GM18519 (cell line): ENCODE results near the gene NTF4.

Source experiments
- ATAC-seq: cut with Tn5 transposase; IDR thresholded peaks from one replicate; pipeline ENCODE4 v1.9.1; 2021; ENCODE audit warnings: mild to moderate bottlenecking, moderate library complexity; ENCODE audit not compliant: unreplicated experiment, low FRiP score

NTF4 gene, protein sequence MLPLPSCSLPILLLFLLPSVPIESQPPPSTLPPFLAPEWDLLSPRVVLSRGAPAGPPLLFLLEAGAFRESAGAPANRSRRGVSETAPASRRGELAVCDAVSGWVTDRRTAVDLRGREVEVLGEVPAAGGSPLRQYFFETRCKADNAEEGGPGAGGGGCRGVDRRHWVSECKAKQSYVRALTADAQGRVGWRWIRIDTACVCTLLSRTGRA

DNA sequence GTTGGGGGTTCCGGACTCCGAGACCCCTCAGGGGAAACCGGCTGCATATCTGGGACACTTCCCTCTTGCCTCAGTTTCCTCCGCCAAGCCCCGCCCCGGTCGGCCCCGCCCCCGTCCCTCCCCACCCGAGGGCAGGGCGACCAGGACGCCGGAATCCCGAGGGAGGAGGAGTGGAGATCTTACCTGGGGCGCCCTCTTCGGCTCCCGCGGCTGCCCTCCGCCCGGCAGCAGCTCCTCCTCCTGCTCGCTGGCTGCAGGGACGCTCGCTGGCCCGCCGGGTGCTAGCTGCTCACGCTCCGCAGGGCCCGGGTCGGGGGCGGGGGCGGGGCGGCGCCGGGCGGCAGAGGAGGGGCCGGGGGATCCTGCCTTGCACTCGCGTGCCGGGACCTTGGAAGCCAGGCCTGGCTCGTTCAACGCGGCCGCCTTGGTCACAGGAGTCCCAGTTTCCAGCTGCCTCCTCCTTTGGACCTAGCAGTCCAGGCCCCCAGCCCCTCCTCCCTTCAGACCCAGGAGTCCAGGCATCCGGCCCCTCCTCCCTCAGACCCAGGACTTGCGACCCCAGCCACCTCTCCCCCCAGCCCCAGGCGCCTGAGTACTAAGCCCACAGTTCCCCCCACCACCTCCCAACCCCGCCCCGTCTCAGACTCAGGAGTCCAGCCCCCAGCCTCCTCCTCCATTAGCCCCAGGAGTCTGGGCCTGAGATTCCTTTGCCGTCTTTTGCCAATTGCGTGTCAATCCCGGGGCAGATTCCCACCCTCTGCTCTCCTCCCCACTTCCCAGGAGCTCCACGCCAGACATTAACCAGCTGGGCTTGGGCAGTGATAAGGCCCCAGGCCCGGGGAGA lies at the start of gene NTF4:
Gene NTF4 (minus strand): TSS at position 51 of the 844 bp plus-strand sequence. CDS start 2,821 bp downstream, outside the sequence.
- no peak for ATAC-seq

DNA sequence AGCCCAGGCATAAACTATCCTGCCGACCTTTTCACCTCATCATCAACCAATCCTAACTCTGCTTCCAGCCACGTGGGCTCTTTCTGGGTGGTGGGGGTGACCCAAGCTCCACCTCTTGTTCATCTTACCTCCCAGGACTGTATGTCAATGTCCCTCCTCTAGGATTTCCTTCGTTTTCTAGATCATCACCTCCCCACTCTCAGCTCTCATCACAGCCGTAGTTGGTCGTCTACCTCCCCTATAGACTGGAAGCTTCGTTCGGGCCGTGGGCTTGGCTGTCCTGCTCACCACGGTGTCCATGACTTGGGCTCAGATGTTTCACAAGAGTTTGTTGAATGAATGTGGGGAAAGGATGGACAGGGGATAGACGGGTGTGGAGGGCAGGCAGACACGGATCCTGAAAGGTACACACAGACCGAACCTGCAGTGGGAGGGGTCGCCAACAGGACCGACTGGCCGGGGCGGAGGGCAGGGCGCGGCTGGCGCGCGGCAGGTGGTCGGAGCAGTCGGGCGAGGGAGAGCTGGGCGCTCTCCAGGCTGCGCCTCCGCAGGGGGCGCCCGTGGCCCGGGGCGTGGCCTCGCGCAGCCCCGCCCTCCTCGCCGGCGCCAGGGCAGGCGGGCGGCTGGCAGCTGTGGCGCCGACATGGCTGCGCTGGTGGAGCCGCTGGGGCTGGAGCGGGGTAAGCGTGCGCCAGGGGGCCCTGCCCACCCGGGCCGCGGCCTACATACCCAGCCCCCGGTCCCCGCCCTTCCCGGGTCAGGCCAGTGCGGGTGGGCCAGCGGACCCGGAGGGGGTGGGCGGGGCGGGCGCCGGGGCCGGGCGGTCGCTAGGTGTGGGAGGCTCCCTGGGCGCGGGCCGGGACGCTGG lies 49.4 kb upstream of the NTF4 start, which contains the start of gene LIN7B:
Gene LIN7B (plus strand): TSS at position 609 of the 868 bp plus-strand sequence. CDS start 35 bp downstream, at position 644.
- ATAC-seq: peak; percentile 43

DNA sequence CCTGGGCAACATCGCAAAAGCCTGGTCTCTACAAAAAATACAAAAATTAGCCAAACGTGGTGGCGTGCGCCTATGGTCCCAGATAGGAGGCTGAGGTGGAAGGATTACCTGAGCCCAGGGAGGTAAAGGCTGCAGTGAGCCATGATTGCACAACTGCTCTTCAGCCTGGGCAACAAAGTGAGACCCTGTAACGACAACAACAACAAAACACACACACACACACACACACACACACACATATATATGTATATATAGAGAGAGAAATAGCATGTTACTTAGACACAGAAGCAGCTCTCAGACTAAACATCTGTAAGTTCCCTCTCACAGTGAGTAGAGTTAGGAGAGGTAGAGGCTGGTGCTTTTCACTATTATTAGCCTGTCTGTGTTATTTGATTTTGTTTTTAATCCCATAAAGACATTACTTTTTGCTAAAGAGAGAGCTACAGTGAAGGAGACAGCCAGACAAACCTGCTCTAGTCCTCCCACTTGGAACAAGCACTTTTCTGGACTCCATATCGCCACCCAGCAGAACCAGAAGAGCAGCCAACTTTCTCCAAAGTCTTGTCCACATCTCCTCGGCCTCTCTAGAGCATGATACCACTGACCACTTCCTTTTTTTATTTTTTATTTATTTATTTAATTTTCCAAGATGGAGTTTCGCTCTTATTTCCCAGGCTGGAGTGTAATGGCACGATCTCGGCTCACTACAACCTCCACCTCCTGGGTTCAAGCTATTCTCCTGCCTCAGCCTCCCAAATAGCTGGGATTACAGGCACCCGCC lies 46.8 kb upstream of the NTF4 start:
- ATAC-seq: no peak

DNA sequence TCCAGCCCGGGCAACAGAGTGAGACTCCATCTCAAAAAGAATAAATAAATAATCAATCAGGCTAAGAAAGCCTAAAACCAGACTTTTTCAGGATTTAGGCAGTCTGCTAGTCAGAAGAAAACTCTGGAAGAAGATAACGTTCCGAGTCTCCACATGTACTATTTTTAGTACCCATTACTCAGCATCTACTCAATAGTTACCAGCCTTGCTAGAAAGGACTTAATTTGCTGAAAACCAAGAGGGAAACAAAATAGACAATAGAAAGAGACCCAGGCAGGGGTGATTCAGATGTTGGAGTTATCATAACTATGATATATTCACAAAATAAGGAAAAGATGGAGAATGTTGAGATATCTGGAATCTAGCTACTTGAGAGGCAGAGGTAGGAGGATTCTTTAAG lies 45.9 kb upstream of the NTF4 start:
- no peak for ATAC-seq

DNA sequence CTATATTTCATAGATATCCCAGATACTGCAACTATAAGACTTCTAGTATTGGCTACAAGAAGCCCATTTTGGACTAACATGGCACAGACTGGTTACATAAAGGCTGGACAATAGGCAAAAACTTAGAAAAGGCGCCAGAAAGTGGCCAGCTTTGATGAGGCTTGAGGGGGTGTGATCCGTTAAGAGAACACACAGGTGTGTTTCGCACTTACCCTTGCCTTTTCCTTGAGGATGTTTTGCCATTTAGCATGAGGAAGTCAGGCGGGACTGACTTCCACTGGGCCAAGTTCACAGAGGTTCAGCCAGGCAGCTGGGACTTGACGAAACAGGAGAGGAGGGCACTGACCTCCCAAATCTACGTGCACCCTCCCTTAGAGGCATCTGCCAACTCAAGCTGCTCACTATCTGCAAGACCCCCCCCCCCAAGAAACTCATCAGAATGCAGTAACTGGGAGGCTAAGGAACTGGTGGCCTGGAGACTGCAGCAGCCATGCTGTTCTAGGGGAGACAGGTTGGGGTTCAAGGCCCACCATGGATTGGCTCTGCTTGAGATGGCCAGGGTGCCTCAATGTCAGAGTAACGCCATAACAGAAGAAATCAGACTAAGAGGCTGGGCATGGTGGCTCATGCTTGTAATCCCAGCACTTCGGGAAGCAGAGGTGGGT lies 45.1 kb upstream of the NTF4 start:
- no peak for ATAC-seq

DNA sequence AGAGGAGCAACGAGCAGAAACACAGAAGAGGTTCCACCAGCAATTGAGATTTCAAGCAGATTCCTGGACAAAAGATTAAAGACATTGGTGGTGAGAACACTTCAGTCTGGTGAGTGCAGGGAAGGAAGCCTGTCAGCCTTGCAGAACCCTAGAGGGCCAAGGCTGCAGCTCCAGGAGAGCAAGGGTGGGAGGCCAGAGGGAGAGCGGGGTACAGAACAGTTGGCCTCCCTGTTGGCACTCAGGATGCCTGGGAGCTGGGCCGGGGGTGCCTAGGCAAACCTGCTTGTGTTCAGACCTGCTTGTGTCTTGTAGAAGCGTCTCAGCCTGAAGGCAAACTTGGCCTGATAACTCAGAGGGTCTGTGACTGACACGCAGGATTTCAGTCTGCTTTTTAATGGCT lies 44.4 kb upstream of the NTF4 start:
- no peak for ATAC-seq

DNA sequence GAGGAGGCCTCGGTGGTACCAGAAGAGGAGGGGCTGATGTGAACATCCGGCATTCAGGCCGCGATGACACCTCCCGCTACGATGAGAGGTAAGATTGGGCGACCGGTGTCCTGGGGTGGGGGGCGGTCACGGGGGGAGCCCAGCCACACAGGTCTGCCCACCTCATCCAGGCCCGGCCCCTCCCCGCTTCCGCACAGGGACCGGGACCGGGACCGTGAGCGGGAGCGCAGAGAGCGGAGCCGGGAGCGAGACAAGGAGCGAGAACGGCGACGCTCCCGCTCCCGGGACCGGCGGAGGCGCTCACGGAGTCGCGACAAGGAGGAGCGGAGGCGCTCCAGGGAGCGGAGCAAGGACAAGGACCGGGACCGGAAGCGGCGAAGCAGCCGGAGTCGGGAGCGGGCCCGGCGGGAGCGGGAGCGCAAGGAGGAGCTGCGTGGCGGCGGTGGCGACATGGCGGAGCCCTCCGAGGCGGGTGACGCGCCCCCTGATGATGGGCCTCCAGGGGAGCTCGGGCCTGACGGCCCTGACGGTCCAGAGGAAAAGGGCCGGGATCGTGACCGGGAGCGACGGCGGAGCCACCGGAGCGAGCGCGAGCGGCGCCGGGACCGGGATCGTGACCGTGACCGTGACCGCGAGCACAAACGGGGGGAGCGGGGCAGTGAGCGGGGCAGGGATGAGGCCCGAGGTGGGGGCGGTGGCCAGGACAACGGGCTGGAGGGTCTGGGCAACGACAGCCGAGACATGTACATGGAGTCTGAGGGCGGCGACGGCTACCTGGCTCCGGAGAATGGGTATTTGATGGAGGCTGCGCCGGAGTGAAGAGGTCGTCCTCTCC lies 43.2 kb upstream of the NTF4 start:
- ATAC-seq: no peak

DNA sequence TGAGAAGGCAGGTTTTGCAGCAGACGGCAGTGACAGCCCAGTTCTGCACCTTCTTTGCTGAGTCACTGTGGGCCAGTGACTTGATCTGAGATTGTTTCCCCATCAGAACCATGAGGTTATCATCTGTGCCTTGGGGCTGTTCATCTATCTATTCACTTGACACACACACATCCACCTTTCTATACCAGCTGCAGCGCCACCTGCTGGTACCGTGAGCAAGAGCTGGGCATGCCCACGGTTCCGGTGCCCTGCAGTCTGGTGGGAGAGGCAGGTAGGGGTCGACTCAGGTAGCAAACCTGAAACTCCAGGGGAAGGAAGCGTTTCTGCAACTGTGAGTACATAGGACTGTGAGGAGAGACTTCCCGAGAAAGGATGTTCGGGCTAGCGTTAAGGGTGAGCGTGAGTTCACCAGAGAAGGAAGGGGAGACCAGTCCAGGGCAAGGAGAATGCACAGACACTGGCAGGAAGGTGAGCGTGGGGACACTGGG lies 42.1 kb upstream of the NTF4 start:
- no peak for ATAC-seq

DNA sequence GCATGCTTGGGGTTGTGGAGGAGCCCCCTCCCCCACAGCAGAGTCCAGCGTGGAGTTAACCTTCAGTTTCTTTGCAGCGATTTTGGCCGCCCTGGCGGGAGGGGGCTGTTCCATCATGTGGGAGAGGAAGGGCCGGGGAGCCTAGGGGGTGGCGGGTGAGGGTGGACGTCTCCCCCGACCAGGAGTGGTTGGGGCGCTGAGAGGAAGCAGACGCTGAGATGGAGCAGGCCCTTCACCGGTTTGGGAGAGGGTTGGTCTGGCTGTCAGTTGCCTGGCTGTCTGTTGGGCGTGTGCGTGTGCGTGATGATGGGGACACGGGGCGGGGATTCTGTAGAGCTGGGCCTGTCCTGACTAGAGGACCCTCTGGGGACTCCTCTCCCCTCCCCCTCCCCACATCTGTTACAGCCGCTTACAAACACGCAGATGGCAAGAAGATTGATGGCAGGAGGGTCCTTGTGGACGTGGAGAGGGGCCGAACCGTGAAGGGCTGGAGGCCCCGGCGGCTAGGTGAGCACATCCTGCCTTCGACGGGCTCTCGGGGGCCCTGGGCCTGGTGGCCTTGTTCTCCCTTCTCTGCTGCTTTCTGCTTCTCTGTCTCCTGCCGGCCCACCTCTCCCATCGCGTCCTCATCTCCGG lies 39.7 kb upstream of the NTF4 start:
- no peak for ATAC-seq

DNA sequence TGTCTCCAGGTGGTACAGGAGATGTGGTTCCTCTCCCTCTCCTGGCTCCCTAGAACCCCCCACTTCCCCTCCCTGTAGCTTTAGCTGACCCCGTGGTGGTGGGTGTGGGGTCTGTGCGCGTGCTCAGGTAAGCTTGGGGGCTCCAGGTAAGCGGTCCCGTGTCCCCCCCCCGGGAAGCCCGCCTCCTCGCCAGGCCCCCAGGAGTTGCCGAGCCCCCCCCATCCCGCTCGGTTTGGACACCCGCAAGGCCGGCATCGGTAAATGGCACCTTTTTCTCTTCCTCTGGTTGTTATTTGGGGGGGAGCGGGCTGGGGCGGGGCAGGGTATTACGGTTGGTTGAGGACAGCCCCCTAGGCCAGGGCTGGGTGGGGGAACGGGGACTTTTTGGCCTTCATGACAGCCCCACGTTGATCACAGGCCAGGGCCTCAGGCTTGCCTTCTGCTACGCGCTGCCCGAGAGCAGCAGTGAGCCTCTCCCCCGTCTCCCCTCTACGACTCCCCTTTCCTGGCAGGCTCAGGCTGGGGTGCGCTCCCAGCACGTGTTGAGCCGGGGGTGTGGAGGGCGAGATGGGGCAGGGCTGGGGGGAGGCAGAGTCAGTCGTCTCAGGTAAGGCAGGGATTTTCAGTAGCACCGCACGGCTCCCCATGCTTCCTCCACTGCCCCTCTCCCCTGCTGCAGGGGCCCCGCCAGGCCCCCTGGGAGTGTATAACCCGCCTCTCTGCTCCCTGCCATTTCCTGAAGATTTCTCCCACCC lies 38.9 kb upstream of the NTF4 start:
- no peak for ATAC-seq

DNA sequence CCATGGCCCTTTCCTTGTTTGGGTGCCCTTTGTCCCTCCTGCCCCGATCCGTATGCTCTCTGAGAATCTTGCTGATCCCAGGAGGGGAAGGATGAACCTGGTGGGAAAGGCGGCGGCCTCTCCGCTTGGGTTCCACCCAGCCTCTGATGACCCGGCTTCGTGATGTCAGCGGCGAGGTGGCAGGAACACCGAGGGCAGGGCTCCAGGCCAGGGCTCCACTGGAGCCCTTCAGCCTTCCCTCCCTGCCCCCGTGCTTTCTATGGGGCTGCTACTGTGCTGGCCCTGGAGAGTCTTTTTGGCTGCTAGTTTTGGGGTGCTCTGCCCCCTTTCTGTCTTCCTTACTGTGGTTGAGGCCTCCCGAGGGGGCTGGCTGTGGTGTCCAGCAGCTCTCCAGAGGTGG lies 37.7 kb upstream of the NTF4 start:
- no peak for ATAC-seq

DNA sequence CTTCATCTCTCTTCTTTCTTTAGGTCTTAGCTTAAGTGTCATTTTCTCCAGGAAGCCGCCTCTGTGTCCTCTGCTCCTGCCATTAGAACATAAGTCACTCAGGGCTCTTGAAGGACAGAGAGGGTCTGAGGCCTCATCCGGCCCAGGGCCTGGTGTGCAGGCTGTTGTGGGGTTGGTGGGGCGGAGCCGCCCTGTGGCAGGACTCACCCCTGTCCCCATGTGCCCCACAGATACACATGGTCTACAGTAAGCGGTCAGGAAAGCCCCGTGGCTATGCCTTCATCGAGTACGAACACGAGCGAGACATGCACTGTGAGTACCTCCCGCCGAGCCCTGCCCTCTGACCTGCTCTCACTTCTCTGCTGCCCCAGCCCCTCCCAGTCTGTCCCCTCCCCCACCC lies 36.5 kb upstream of the NTF4 start:
- ATAC-seq: no peak

DNA sequence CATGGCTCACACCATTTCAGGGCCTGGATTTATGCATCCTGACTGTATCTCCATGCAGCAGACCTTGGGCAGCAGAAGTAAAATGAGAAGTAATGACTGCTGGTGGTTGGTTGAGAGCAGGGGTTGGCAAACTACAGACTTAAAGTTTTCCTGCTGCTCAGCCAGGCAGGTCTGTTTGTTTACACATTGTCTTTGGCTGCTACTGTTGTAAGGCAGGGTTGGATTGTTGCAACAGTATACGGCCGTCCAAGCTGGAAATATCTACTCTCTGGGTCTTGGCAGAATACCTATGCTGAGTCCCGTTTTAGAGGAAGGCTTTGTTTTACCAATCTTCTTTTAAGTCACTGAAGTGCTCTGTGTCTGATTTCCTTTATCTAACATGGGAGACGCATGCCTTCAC lies 34.2 kb upstream of the NTF4 start:
- no peak for ATAC-seq

DNA sequence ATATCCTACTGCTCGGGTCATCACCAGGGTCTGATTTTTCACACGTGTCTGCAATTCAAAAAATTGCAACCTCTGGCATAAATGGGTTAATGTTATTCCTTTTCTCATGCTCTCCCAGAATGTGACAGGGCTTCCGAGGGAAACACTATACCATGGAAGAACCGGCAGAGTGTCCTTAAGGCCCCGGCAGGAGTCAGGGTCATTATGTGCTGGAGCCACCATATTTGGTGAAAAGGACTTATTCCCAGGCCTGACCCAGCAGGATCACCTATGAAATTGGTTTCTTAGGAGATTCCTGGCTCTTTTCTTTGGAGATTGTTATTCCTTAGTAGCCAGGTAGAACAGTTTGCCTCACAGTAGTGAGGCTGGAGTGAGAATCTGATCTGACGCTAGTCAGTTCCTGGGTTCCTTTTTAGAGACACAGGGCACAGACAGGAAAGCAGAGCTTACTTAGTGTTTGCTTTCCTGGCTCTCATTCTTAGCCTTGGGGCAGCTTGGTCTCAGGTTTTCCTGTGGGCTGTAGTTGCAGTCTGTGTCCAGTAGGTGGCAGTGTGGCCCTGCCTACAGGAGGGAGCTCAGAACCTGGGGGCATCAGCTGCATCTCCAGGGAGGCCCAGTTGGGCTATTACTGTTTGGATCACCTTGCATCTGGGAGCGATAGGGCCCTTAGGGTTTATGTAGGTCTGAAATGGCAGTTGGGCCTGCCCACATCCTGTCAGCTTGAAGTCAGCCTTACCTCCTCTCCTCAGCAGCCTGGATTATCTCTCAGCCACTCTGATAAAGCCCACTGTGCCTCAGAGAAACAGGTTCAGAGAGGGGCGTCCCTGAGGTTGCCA lies 33.1 kb upstream of the NTF4 start:
- ATAC-seq: no peak

DNA sequence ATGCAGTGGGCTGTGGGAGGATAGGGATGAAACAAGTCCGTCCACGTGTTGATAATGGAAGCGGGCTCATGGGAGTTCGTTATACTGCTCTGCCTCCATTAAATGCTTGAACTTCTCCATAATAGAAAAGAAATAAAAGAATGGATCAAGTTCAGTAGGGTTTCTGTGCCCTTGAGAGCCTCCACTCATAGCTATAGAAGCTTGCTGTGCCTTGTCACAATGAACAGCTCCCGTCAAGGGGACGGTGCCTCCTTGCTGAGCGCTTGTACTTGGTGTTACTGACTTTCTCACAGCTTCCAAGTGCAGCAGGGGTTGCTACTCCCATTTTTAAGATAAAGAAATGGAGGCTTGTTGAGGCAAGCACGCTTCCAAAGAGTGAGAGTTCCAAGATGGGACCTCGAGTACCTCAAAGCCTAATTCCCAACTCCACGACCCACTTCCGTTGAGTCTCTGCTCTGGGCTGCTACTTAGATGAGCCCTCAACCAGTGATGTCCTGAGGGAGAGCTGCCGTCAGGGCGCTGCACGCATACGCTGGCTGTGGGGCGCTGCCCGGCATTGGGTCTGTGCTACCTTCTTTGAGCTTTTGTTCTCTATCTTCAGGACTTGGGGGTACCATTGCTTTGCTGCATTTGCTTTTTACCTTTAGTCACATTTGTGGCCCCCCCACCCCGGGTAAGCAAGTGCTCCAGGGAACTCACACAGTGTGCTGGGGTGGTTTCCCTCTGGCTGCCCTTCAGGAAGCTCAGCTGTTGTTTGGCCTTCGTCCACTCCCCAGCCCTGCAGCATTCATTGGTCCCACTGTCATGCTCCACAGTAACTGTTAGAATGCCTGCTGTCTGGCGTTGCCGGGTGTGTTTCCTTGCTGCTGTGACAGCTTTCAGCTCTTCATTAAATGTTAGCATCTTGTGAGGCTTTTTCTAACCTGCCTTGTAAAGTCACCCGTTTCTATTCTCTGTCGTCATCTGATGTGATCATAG lies 30.2 kb upstream of the NTF4 start:
- no peak for ATAC-seq

DNA sequence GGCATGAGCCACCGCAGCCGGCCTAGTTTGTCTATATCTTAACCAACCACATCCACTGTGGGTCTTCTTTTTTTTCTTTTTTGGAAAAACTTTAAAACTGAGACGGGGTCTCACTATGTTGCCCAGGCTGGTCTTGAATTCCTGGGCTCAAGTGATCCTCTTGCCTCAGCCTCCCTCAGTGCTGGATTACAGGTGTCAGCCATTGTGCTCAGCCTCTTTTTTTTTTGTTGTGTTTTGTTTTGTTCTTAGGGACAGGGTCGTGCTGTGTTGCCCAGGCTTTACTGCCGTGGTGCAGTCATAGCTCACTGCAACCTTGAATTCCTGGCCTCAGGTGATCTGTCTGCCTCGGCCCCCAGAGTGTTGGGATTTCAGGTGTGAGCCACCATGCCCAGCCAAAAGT lies 28.1 kb upstream of the NTF4 start:
- no peak for ATAC-seq
